Mucosa of descending colon (tissue), 3 donors: ENCODE results near the gene LRRC41. TPM values are rescaled to one million over a fixed set of nuclear protein-coding genes. Genes with fewer than 3 reads are reported as not detected.

ENCODE experiments used
- ATAC-seq: fragments of 200-7000 bp; cut with Tn5 transposase; one replicate; pipeline ENCODE4 v1.9.1; 2020; ENCODE audit warnings: mild to moderate bottlenecking, moderate library complexity
- DNase-seq, 3 donors: peaks; one replicate each; pipeline ENCODE4 v3.0.0-alpha.2; 2020
- H3K36me3 ChIP-seq: fragments of 200-600 bp; one replicate; pipeline ENCODE4 v1.8.0; 2021; ENCODE audit warnings: low read depth, mild to moderate bottlenecking
- H3K4me1 ChIP-seq: fragments of 200-600 bp; one replicate; pipeline ENCODE4 v1.8.0; 2021; ENCODE audit warnings: low read depth, mild to moderate bottlenecking
- H3K4me3 ChIP-seq: fragments of 200-600 bp; one replicate; pipeline ENCODE4 v1.8.0; 2021; ENCODE audit warnings: mild to moderate bottlenecking
- H3K9me3 ChIP-seq: fragments of 200-600 bp; one replicate; pipeline ENCODE4 v1.8.0; 2021; ENCODE audit warnings: mild to moderate bottlenecking
- CTCF ChIP-seq: fragments of 200-600 bp; IDR thresholded peaks from one replicate; pipeline ENCODE4 v1.8.0; 2022; ENCODE audit warnings: antibody characterized with exemption, mild to moderate bottlenecking
- intact Hi-C, 2 donors: fragments of 100-400 bp; cut with DNase I in 1 of 2; cut with micrococcal nuclease in 1 of 2; formaldehyde crosslinking; loops; one replicate each; pipeline versions ENCODE4 v1.11.0 to v1.11.1; 2022; cut with DNase I, micrococcal nuclease
- total RNA-seq, 3 donors: library from RNA; stranded (reverse); fragmentation: NEBNext Ultra II Directional in 2 of 3; extraction: Animal tissue kit (Norgen Biotek cat#: 25700) in 2 of 3; gene quantifications; one replicate each; pipeline versions ENCODE4 v1.2.1 to v1.2.4, GENCODE V29; 2021 to 2023
- donor health status: DM: no; HTN: no; CAD: no; lungs with moderate emphysema.
- donor health status: DM: no; HTN: no; CAD: no.
- donor health status: DM: no; HTN: yes; CAD: no.

The LRRC41 gene
- total RNA-seq, 3 donors from 2014 or later: 41.8 to 56.0 (median 43.1) TPM

DNA sequence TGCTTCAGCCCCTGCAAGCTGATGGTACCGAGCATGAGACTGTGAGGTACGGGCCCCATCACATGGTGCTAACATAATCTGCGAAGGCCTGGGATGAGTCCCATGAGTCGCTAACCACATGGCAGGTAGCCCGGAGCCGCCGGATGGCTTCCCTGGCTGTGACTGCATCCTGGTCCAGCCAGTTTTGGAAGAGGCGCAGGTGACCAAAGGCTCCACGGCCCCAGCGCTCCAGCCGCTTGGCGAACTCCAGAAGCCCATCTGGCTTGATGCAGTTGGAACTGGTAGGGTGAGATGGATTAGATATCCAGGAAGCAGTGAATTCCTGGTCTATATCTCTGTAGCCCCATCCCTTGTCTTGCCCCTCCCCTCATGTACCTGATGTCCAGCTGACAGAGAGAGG, 24.6 kb downstream of the LRRC41 start:
- no peaks in the 10 kb centered on the region for H3K4me1 ChIP-seq
- no peak for TF ChIP-seq CTCF
- no peaks in the 10 kb centered on the region for H3K9me3 ChIP-seq
- no peak for DNase-seq
- intact Hi-C loops: no loop called here
- no peak for ATAC-seq
- no peaks in the 10 kb centered on the region for H3K36me3 ChIP-seq
- no peak overlapping the region for H3K4me3 ChIP-seq

DNA sequence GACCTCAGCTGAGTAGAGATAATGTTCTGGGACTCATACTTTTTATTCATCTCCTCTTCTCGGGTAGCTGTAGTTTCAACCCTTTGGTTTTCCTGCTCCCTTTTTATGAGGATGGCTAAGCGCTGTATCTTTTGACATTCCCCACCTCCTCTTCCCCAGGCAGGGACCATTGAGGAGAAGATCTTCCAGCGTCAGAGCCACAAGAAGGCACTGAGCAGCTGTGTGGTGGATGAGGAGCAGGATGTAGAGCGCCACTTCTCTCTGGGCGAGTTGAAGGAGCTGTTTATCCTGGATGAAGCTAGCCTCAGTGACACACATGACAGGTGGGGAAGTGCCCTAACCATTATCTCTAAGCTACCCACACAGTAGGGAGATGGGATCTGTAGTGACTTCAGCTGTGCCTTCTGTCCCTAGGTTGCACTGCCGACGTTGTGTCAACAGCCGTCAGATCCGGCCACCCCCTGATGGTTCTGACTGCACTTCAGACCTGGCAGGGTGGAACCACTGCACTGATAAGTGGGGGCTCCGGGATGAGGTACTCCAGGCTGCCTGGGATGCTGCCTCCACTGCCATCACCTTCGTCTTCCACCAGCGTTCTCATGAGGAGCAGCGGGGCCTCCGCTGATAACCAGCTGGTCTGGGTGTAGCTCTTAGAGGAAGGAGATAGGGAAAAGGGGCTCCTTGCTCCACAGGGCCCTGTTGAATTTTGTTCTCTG, 25.6 kb downstream of the LRRC41 start:
- Histone ChIP-seq H3K4me3 (no peak overlapping the region), H3K36me3 (no peaks in the 10 kb centered on the region), H3K4me1 (no peaks in the 10 kb centered on the region), H3K9me3 (no peaks in the 10 kb centered on the region)
- intact Hi-C loops: no loop called here
- ATAC-seq: no peak
- no peak for DNase-seq
- TF ChIP-seq CTCF: no peak

GRCh38 chr1:46275030-46275337, 28.4 kb downstream of the LRRC41 start:
- ATAC-seq: no peak
- Histone ChIP-seq H3K36me3 (no peaks in the 10 kb centered on the region), H3K4me1 (no peaks in the 10 kb centered on the region), H3K4me3 (no peak overlapping the region), H3K9me3 (no peaks in the 10 kb centered on the region)
- no peak for DNase-seq
- intact Hi-C loops: no loop called here
- no peak for TF ChIP-seq CTCF

DNA sequence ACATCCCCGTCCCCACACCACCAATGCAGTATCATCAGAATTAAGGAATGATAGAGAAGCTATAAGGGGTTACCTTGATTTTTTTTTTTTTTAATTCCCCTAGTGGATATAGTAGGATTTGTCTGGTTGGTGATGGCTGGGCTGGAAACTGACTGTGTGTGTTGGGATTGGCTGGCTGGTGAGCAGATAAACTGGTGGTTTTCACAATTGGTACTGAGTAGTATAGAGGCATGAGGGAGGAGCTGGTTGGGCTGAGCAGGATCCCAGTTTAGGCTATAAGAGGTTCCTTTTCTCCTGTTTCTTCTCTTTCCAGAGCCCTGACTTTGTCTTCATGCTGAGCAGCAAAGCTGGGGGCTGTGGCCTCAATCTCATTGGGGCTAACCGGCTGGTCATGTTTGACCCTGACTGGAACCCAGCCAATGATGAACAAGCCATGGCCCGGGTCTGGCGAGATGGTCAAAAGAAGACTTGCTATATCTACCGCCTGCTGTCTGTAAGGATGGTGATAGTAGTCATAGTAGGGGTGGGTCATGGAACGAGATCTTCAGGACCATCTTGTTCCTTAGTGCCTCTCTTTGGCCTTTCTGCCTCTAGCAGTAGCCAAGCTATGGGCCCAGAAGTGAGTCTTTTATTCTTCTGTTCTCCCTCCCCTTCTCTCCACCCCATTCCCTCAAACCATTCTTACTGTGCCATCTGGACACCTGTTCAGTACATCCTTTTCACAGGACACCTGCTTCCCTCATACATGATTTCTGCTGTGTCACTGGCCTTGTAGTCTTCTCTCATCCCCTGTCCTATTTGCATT, 29.0 kb downstream of the LRRC41 start:
- no peak for DNase-seq
- H3K36me3 ChIP-seq: no peaks in the 10 kb centered on the region
- intact Hi-C loops: no loop called here
- H3K4me1 ChIP-seq: no peaks in the 10 kb centered on the region
- ATAC-seq: no peak
- no peaks in the 10 kb centered on the region for H3K9me3 ChIP-seq
- no peak for TF ChIP-seq CTCF
- H3K4me3 ChIP-seq: no peak overlapping the region

DNA sequence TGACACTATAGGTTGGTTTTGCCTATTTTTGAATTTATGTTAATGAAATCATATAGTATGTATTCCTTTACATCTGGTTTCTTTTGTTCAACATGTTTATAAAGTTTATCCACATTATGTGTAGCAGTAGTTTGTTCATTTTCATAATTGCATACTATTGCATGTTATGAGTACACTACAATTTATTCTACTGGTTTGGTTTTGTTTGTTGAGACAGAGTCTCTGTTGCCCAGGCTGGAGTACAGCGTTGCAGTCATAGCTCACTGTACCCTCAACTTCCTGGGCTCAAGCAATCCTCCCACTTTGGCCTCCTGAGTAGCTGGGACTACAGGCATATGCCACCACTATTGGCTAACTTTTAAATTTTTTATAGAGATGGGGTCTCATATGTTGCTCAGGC, 34.8 kb downstream of the LRRC41 start:
- H3K36me3 ChIP-seq: no peaks in the 10 kb centered on the region
- intact Hi-C loops: no loop called here
- DNase-seq: no peak

More for the DNA sequence above, 34.8 kb downstream of the LRRC41 start:
- TF ChIP-seq CTCF: no peak
- H3K9me3 ChIP-seq: no peaks in the 10 kb centered on the region
- no peak for ATAC-seq
- no peak overlapping the region for H3K4me3 ChIP-seq
- H3K4me1 ChIP-seq: no peaks in the 10 kb centered on the region
